Dermis blood vessel endothelial cell (primary cell): ENCODE data around the gene PRXL2A. TPM values are rescaled to one million over a fixed set of nuclear protein-coding genes. Genes with fewer than 3 reads are reported as not detected.
"Not testable (repeated sequence)": the region's sequence is repeated elsewhere in the genome, so short reads cannot be mapped to it uniquely, and the experiment has no call there.

ENCODE experiments used
- DNase-seq: peaks from one replicate; pipeline ENCODE4 v3.0.0; 2010
- total RNA-seq: library from RNA; depleted of rRNA; stranded (reverse); fragments of >200 nt; gene quantifications from 2 replicates; pipeline ENCODE4 v1.2.3, GENCODE V29; 2014

Gene PRXL2A
- total RNA-seq, 1 donor from 2014 or later: 343 TPM

- DNase-seq: peak; percentile 34
Observed at GRCh38 chr10:80411681-80412220, 3.4 kb downstream of the PRXL2A start.

- peak; percentile 96 for DNase-seq
Observed at GRCh38 chr10:80412486-80412885, 4.1 kb downstream of the PRXL2A start.

- peak; percentile 70 for DNase-seq
Observed at GRCh38 chr10:80413271-80413996, 5.1 kb downstream of the PRXL2A start.

- peak; percentile 28 for DNase-seq
Observed at GRCh38 chr10:80414142-80414895, 6.0 kb downstream of the PRXL2A start.

- DNase-seq: peak; percentile 34
Observed at GRCh38 chr10:80415734-80416478, 7.6 kb downstream of the PRXL2A start.

- DNase-seq: peak; percentile 64
Observed at GRCh38 chr10:80416479-80417098, 8.2 kb downstream of the PRXL2A start.

- DNase-seq: not testable (repeated sequence)
Observed at GRCh38 chr10:80417256-80417655, 8.9 kb downstream of the PRXL2A start.

- DNase-seq: no peak
Observed at GRCh38 chr10:80421050-80421706, 12.8 kb downstream of the PRXL2A start.

- no peak for DNase-seq
Observed at GRCh38 chr10:80421707-80422536, 13.6 kb downstream of the PRXL2A start.

- no peak for DNase-seq
Observed at GRCh38 chr10:80425901-80426300, 17.6 kb downstream of the PRXL2A start.

GRCh38 chr10:80427541-80427940 is 19.2 kb downstream of the PRXL2A start:
- DNase-seq: no peak

- peak; percentile 58 for DNase-seq
Observed at GRCh38 chr10:80429521-80429973, 21.2 kb downstream of the PRXL2A start.

- no peak for DNase-seq
Observed at GRCh38 chr10:80433134-80433533, 24.8 kb downstream of the PRXL2A start.

GRCh38 chr10:80436446-80437098 is 28.2 kb downstream of the PRXL2A start:
- no peak for DNase-seq

GRCh38 chr10:80437227-80437626 is 28.9 kb downstream of the PRXL2A start:
- DNase-seq: no peak

GRCh38 chr10:80441831-80442230 is 33.5 kb downstream of the PRXL2A start:
- no peak for DNase-seq

- DNase-seq: no peak
Observed at GRCh38 chr10:80442879-80443278, 34.5 kb downstream of the PRXL2A start.

GRCh38 chr10:80443531-80443974 is 35.2 kb downstream of the PRXL2A start:
- peak; percentile 65 for DNase-seq

- DNase-seq: no peak
Observed at GRCh38 chr10:80444124-80444523, 35.8 kb downstream of the PRXL2A start.

- DNase-seq: peak; percentile 83
Observed at GRCh38 chr10:80444646-80445319, 36.4 kb downstream of the PRXL2A start.
